GM20000 (cell line): ENCODE data around the gene ZNF397.
"Not testable (repeated sequence)": the region's sequence is repeated elsewhere in the genome, so short reads cannot be mapped to it uniquely, and the experiment has no call there.

Experiments used
- DNase-seq: peaks from one replicate; pipeline ENCODE4 v3.0.0; 2012; ENCODE audit warnings: low spot score
- CTCF ChIP-seq: IDR thresholded peaks from 2 replicates; pipeline ENCODE4 v1.5.1; 2012; ENCODE audit warnings: mild to moderate bottlenecking, control low read depth; ENCODE audit errors: extremely low read depth, missing control alignments

ZNF397 gene

GRCh38 chr18:35205199-35205712, 35.6 kb upstream of the ZNF397 start:
- no peak for TF ChIP-seq CTCF
- DNase-seq: no peak

GRCh38 chr18:35205746-35206458, 34.9 kb upstream of the ZNF397 start:
- DNase-seq: not testable (repeated sequence)

- DNase-seq: no peak
- no peak for TF ChIP-seq CTCF
Measured at GRCh38 chr18:35215026-35215425, 25.8 kb upstream of the ZNF397 start.

GRCh38 chr18:35216611-35217010, 24.2 kb upstream of the ZNF397 start:
- DNase-seq: not testable (repeated sequence)

- DNase-seq: not testable (repeated sequence)
Measured at GRCh38 chr18:35219331-35219730, 21.5 kb upstream of the ZNF397 start.

GRCh38 chr18:35220424-35220823, 20.4 kb upstream of the ZNF397 start:
- TF ChIP-seq CTCF: no peak
- no peak for DNase-seq

- no peak for DNase-seq
- no peak for TF ChIP-seq CTCF
Measured at GRCh38 chr18:35223797-35224196, 17.0 kb upstream of the ZNF397 start.

- no peak for DNase-seq
- TF ChIP-seq CTCF: no peak
Measured at GRCh38 chr18:35227254-35227653, 13.6 kb upstream of the ZNF397 start.

- TF ChIP-seq CTCF: peak; percentile 91
- DNase-seq: peak; percentile 54
Measured at GRCh38 chr18:35231052-35231451, 9.8 kb upstream of the ZNF397 start.
